ENCODE measurements around the gene MAP1B. TPM values are rescaled to one million over a fixed set of nuclear protein-coding genes. Genes with fewer than 3 reads are reported as not detected.
A peak's percentile ranks its signal among the peaks of the same experiment; 100 is the strongest.

MAP1B gene
- total RNA-seq, 1 experiment from 2014 or later = 8.9 TPM

DNA sequence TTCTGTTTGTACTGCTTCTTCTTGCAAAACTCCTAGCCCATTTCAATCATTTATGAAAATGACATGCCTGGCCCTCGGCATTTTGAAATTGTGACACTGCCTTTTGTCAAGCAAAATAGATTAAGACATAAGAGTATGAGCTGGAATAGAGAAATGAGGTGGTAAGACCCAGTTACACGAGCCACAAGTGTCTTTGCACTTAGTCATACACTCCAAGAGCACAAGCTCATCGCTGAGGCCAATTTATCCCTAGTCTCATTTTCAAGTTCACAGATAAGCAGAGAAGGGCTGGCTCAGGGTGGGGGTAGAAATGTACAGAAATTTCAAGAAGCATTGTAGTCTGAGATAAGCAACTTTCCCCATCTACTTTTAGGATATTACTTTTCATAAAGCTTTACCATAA, 40.6 kb upstream of the MAP1B start:
- no peaks in the 10 kb centered on the region for H3K9me2 ChIP-seq (ENCODE audit: insufficient read depth)
- H2AFZ ChIP-seq (ENCODE audit: low read depth, low read length, poor library complexity, severe bottlenecking) = no peak overlapping the region
- H3K27ac ChIP-seq (ENCODE audit: low read depth, low read length) = peak overlapping the region; percentile 5; the same call in 1 of the 2 replicates
- H3K4me1 ChIP-seq (ENCODE audit: control insufficient read depth in 1 of 2, insufficient read depth in 2 of 2, low read length in 2 of 2) = peaks cover 36 to 39% of the 10 kb centered on the region in 2 experiments
- peak overlapping the region in 1 of 2 experiments; percentile 4; a peak in 1 of 4 replicates for H3K4me3 ChIP-seq (replicated peaks in 1 of 2; ENCODE audit: low read depth in 1 of 2, low read length in 2 of 2)
- no peaks in the 10 kb centered on the region for H4K20me1 ChIP-seq (ENCODE audit: insufficient read depth)
- peaks cover 5% of the 10 kb centered on the region; the same call in 1 of the 2 replicates for H3K27me3 ChIP-seq (ENCODE audit: insufficient read depth, low read length)
- peak; percentile 53; the same call in 1 of the 2 replicates for ATAC-seq
- H3K9ac ChIP-seq (ENCODE audit: low read length) = peak overlapping the region; percentile 5; the same call in 1 of the 2 replicates
- RAD21 ChIA-PET (ENCODE audit: low non-redundant PET in 1 of 2, low total read pairs in 2 of 2, uncharacterized antibody in 2 of 2, unreplicated experiment in 2 of 2) = no interaction called here
- DNase-seq (ENCODE audit: low read depth, low spot score) = peak; percentile 10
- BruUV-seq (replicated peaks) = no TSS peak
- peak overlapping the region; percentile 70 for H3K4me2 ChIP-seq (ENCODE audit: low read length)
- no peaks in the 10 kb centered on the region for H3K36me3 ChIP-seq (ENCODE audit: control insufficient read depth in 1 of 2, insufficient read depth in 2 of 2, low read length in 2 of 2)
- TF ChIP-seq SRF (IDR thresholded peaks at IDR 0.05; ENCODE audit: low read depth) = no peak
- TF ChIP-seq FOSL1 (IDR thresholded peaks at IDR 0.05; ENCODE audit: low read depth) = 0 out of 2 replicates have a peak, but pooled peaks have one; percentile 18
- no peaks in the 10 kb centered on the region for H3K79me2 ChIP-seq (ENCODE audit: insufficient read depth, low read length)
- H3K9me3 ChIP-seq (ENCODE audit: control insufficient read depth in 1 of 2, insufficient read depth in 1 of 2, low read depth in 1 of 2, low read length in 2 of 2) = no peaks in the 10 kb centered on the region
- POLR2A ChIA-PET = no interaction called here
- CTCF ChIA-PET = interaction anchor here (0.9 kb wide), 1 partner anchor 284 kb away, joined by 3 read pairs; no protein-coding TSS in a partner anchor
- intact Hi-C loops (cut with micrococcal nuclease) = no loop called here

GRCh38 chr5:72067682-72068470, 39.4 kb upstream of the MAP1B start:
- RAD21 ChIA-PET (ENCODE audit: low non-redundant PET in 1 of 2, low total read pairs in 2 of 2, uncharacterized antibody in 2 of 2, unreplicated experiment in 2 of 2) = no interaction called here
- H3K79me2 ChIP-seq (ENCODE audit: insufficient read depth, low read length) = no peaks in the 10 kb centered on the region
- H4K20me1 ChIP-seq (ENCODE audit: insufficient read depth) = no peaks in the 10 kb centered on the region
- peaks cover 36 to 39% of the 10 kb centered on the region in 2 experiments for H3K4me1 ChIP-seq (ENCODE audit: control insufficient read depth in 1 of 2, insufficient read depth in 2 of 2, low read length in 2 of 2)
- CTCF ChIA-PET = no interaction called here
- ATAC-seq (peak; percentile 87), DNase-seq (ENCODE audit: low read depth, low spot score) (peak; percentile 12)
- intact Hi-C loops (cut with micrococcal nuclease) = no loop called here
- H3K27me3 ChIP-seq (ENCODE audit: insufficient read depth, low read length) = no peaks in the 10 kb centered on the region
- peak overlapping the region in 1 of 2 experiments; percentile 4; a peak in 1 of 4 replicates for H3K4me3 ChIP-seq (replicated peaks in 1 of 2; ENCODE audit: low read depth in 1 of 2, low read length in 2 of 2)
- no peaks in the 10 kb centered on the region for H3K36me3 ChIP-seq (ENCODE audit: control insufficient read depth in 1 of 2, insufficient read depth in 2 of 2, low read length in 2 of 2)
- no peak overlapping the region; the same call in 1 of the 2 replicates for H3K27ac ChIP-seq (ENCODE audit: low read depth, low read length)
- BruUV-seq (replicated peaks) = no TSS peak
- H3K9me3 ChIP-seq (ENCODE audit: control insufficient read depth in 1 of 2, insufficient read depth in 1 of 2, low read depth in 1 of 2, low read length in 2 of 2) = no peaks in the 10 kb centered on the region
- no peaks in the 10 kb centered on the region for H3K9me2 ChIP-seq (ENCODE audit: insufficient read depth)
- H2AFZ ChIP-seq (ENCODE audit: low read depth, low read length, poor library complexity, severe bottlenecking) = peak overlapping the region; percentile 30
- peak overlapping the region; percentile 70 for H3K4me2 ChIP-seq (ENCODE audit: low read length)
- POLR2A ChIA-PET = interaction anchor here (0.8 kb wide), 1 partner anchor 11 kb away, joined by 4 read pairs; no protein-coding TSS in a partner anchor
- TF ChIP-seq, protein P1, sequence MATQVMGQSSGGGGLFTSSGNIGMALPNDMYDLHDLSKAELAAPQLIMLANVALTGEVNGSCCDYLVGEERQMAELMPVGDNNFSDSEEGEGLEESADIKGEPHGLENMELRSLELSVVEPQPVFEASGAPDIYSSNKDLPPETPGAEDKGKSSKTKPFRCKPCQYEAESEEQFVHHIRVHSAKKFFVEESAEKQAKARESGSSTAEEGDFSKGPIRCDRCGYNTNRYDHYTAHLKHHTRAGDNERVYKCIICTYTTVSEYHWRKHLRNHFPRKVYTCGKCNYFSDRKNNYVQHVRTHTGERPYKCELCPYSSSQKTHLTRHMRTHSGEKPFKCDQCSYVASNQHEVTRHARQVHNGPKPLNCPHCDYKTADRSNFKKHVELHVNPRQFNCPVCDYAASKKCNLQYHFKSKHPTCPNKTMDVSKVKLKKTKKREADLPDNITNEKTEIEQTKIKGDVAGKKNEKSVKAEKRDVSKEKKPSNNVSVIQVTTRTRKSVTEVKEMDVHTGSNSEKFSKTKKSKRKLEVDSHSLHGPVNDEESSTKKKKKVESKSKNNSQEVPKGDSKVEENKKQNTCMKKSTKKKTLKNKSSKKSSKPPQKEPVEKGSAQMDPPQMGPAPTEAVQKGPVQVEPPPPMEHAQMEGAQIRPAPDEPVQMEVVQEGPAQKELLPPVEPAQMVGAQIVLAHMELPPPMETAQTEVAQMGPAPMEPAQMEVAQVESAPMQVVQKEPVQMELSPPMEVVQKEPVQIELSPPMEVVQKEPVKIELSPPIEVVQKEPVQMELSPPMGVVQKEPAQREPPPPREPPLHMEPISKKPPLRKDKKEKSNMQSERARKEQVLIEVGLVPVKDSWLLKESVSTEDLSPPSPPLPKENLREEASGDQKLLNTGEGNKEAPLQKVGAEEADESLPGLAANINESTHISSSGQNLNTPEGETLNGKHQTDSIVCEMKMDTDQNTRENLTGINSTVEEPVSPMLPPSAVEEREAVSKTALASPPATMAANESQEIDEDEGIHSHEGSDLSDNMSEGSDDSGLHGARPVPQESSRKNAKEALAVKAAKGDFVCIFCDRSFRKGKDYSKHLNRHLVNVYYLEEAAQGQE (IDR thresholded peaks at IDR 0.05; ENCODE audit: low read depth) = no peak
- TF ChIP-seq EZH2 (IDR thresholded peaks at IDR 0.05) (no peak), JUND (IDR thresholded peaks at IDR 0.05) (peak; percentile 65), ELF1 (IDR thresholded peaks at IDR 0.05; ENCODE audit: borderline replicate concordance, low read depth) (no peak), RAD21 (IDR thresholded peaks at IDR 0.05; ENCODE audit: low read depth) (no peak), TCF7L2 (IDR thresholded peaks at IDR 0.05; ENCODE audit: borderline replicate concordance, extremely low read depth, insufficient read depth, insufficient read length) (no peak), SRF (IDR thresholded peaks at IDR 0.05; ENCODE audit: low read depth) (no peak), ZNF274 (IDR thresholded peaks at IDR 0.05; ENCODE audit: low read depth, low read length) (no peak), SIN3A (IDR thresholded peaks at IDR 0.05; ENCODE audit: low read depth) (no peak), SP1 (IDR thresholded peaks at IDR 0.05; ENCODE audit: low read depth) (peak; percentile 30; the same call in 1 of the 2 replicates), YY1 (IDR thresholded peaks at IDR 0.05; ENCODE audit: extremely low read depth, insufficient replicate concordance, low read depth, low read length) (no peak), CBX3 (IDR thresholded peaks at IDR 0.05; ENCODE audit: low read depth) (no peak), FOSL1 (IDR thresholded peaks at IDR 0.05; ENCODE audit: low read depth) (peak; percentile 60), ZFX (IDR thresholded peaks at IDR 0.05) (no peak), POLR2AphosphoS5 (IDR thresholded peaks at IDR 0.05; ENCODE audit: low read depth, low read length) (no peak), ATF3 (IDR thresholded peaks at IDR 0.05) (no peak)
- no peak overlapping the region for H3K9ac ChIP-seq (ENCODE audit: low read length)
